Peyer's patch (tissue), 4 donors: ENCODE measurements around the gene RBM44. TPM values are rescaled to one million over a fixed set of nuclear protein-coding genes. Genes with fewer than 3 reads are reported as not detected.

Source experiments
- DNase-seq, 3 donors: peaks; one replicate each; pipeline ENCODE4 v3.0.0-alpha.2; 2017 to 2019
- H3K27ac ChIP-seq, 4 donors: fragments of 200-600 bp; sonication (generic); one replicate each; pipeline ENCODE4 v1.5.1; 2016 to 2019
- H3K27me3 ChIP-seq, 2 donors: fragments of 200-600 bp; sonication (generic); one replicate each; pipeline ENCODE4 v1.5.1; 2019
- H3K36me3 ChIP-seq, 3 donors: fragments of 200-600 bp; sonication (generic); one replicate each; pipeline ENCODE4 v1.5.1; 2016 to 2019
- H3K4me1 ChIP-seq, 4 donors: fragments of 200-600 bp; sonication (generic); one replicate each; pipeline ENCODE4 v1.5.1; 2016 to 2019
- H3K4me3 ChIP-seq, 4 donors: fragments of 200-600 bp; sonication (generic); 1 replicate in 3 of 4; 2 replicates in 1 of 4; pipeline ENCODE4 v1.5.1; 2016 to 2019; ENCODE audit warnings: mild to moderate bottlenecking in 1 of 4
- H3K9me3 ChIP-seq, 4 donors: fragments of 200-600 bp; sonication (generic); one replicate each; pipeline ENCODE4 v1.5.1; 2016 to 2019; ENCODE audit warnings: mild to moderate bottlenecking in 1 of 4
- POLR2A ChIP-seq, 2 donors: fragments of 450-650 bp; IDR thresholded peaks; one replicate each; pipeline ENCODE4 v1.5.1; 2017; ENCODE audit warnings: antibody characterized with exemption in 2 of 2, mild to moderate bottlenecking in 2 of 2, moderate library complexity in 2 of 2
- total RNA-seq, 4 donors: library from RNA; depleted of rRNA; stranded (reverse); fragments of >200 nt; gene quantifications; one replicate each; pipeline ENCODE4 v1.1.0, GENCODE V29; 2016
- TF ChIP-seq, protein P1 (sequence below), 6 experiments: fragments of 450-650 bp in 4 of 6; fragments of 200-600 bp in 2 of 6; sonication (generic) in 1 of 6; IDR thresholded peaks; one replicate each; pipeline ENCODE4 v1.5.1; 2017 to 2019; ENCODE audit warnings: antibody characterized with exemption in 6 of 6, mild to moderate bottlenecking in 3 of 6, moderate library complexity in 1 of 6

RBM44 gene
- total RNA-seq, 4 donors from 2014 or later = 0.38 to 2.5 (median 1.4) TPM

GRCh38 chr2:237754182-237754581, 44.4 kb upstream of the RBM44 start:
- peaks cover 0 to 97% (median 0%) of the 10 kb centered on the region in 3 donors for H3K36me3 ChIP-seq
- no peaks in the 10 kb centered on the region for H3K27me3 ChIP-seq
- H3K4me3 ChIP-seq = no peak overlapping the region
- no peak for DNase-seq
- H3K27ac ChIP-seq = no peak overlapping the region
- TF ChIP-seq, protein P1, sequence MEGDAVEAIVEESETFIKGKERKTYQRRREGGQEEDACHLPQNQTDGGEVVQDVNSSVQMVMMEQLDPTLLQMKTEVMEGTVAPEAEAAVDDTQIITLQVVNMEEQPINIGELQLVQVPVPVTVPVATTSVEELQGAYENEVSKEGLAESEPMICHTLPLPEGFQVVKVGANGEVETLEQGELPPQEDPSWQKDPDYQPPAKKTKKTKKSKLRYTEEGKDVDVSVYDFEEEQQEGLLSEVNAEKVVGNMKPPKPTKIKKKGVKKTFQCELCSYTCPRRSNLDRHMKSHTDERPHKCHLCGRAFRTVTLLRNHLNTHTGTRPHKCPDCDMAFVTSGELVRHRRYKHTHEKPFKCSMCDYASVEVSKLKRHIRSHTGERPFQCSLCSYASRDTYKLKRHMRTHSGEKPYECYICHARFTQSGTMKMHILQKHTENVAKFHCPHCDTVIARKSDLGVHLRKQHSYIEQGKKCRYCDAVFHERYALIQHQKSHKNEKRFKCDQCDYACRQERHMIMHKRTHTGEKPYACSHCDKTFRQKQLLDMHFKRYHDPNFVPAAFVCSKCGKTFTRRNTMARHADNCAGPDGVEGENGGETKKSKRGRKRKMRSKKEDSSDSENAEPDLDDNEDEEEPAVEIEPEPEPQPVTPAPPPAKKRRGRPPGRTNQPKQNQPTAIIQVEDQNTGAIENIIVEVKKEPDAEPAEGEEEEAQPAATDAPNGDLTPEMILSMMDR (IDR thresholded peaks at IDR 0.05) = no peak
- TF ChIP-seq POLR2A (IDR thresholded peaks at IDR 0.05) = no peak
- H3K4me1 ChIP-seq = no peaks in the 10 kb centered on the region
- no peaks in the 10 kb centered on the region for H3K9me3 ChIP-seq

DNA sequence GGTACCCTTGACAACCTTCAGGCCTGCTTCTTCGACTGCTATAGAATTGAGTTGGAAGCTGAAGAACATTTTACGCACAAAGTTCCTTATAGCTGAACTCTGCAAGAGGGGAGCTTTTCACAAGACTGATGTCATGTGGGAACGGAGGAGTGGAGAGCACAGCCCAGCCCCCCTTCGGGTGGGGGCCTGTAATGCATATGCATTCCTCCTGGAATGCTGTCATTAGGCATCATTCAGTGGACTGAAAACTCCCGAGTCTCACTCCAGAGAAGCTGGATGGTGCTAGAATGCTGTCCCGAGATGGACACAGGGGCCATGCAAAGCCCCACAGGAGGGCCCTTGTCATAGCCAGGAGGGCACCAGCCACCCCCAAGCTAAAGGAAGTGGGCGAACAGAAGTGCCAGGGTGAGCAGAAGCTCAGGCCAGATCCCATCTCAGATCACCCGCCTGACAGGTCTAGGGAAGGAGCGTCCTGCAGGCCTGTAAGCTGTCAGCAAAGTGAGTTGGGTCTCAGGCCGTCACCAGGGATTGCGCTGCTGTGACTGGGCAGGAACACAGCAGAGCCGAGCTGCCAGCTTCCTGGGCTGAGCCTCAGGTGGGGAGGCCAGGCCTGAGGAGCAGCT, 43.8 kb upstream of the RBM44 start:
- H3K27ac ChIP-seq = no peak overlapping the region
- no peaks in the 10 kb centered on the region for H3K4me1 ChIP-seq
- no peak overlapping the region for H3K4me3 ChIP-seq
- no peak for DNase-seq
- no peaks in the 10 kb centered on the region for H3K9me3 ChIP-seq
- no peaks in the 10 kb centered on the region for H3K27me3 ChIP-seq
- no peak for TF ChIP-seq POLR2A (IDR thresholded peaks at IDR 0.05)
- TF ChIP-seq, protein P1 (IDR thresholded peaks at IDR 0.05) = no peak
- peaks cover 0 to 97% (median 0%) of the 10 kb centered on the region in 3 donors for H3K36me3 ChIP-seq

DNA sequence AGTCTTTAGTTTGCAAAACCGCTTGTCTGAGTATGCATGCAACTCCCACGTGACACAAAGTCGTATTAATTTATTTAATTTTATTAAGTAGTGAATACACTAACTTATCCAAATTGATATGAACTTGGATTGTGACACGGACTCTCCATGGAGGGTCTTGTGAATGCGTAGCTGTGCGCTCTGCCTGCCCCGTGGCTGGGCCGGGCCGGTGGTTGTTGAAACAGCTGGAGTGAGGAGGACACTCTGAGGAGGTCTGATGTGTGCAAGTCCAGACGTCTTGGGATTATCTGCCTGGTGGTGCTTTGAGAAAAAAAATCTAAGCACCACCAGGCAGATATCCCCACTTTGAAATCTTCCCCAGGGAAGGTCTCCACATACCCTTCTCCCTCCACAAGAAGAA, 41.0 kb upstream of the RBM44 start:
- Histone ChIP-seq H3K27me3 (no peaks in the 10 kb centered on the region), H3K4me1 (no peaks in the 10 kb centered on the region), H3K36me3 (peaks cover 0 to 98% (median 0%) of the 10 kb centered on the region in 3 donors), H3K27ac (no peak overlapping the region), H3K9me3 (no peaks in the 10 kb centered on the region), H3K4me3 (no peak overlapping the region)
- no peak for DNase-seq
- TF ChIP-seq, protein P1 (IDR thresholded peaks at IDR 0.05) = no peak
- no peak for TF ChIP-seq POLR2A (IDR thresholded peaks at IDR 0.05)

DNA sequence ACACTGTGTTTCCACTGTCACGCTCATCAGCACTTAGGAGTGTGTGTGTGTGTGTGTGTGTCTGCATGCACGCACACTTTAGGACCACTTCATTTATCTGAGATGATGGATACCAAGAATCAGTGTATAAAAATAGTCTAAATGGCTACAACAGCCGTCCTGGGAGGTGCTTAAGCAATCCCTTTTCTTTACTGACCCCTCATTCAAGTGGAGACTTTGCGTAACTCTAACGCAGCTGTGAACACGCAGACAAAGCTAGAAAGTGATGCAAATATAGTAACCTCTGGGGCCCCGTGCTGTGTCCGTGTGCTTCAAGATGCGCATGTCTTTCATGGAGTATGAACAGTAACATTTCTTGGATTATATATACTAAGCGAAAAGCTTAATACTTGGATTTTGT, 40.4 kb upstream of the RBM44 start:
- no peak overlapping the region for H3K4me3 ChIP-seq
- H3K9me3 ChIP-seq = no peaks in the 10 kb centered on the region
- peaks cover 0 to 100% (median 0%) of the 10 kb centered on the region in 3 donors for H3K36me3 ChIP-seq
- no peaks in the 10 kb centered on the region for H3K4me1 ChIP-seq
- TF ChIP-seq, protein P1 (IDR thresholded peaks at IDR 0.05) = no peak
- TF ChIP-seq POLR2A (IDR thresholded peaks at IDR 0.05) = no peak
- no peaks in the 10 kb centered on the region for H3K27me3 ChIP-seq
- no peak for DNase-seq
- no peak overlapping the region for H3K27ac ChIP-seq

DNA sequence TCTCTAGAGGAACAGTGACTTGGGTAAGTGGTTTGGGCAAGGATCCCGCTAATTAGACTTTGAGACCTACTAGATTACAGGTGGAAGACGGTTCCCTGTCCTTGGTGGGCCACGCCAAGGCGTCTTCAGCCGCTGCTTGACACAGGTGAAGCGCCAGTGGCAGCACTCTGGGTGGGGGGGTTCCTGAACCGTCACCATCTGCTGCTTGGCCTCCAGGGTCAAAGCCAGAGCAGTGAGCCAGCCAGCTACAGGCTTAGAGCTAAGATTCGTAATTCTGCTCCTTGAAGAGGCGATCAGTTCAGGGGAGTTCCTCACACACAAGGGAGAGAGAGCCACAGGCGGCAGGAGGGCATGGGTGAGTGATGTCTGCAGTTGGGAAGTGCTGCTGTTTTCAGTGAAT, 39.4 kb upstream of the RBM44 start:
- Histone ChIP-seq H3K4me3 (no peak overlapping the region), H3K4me1 (no peaks in the 10 kb centered on the region), H3K9me3 (no peaks in the 10 kb centered on the region), H3K27me3 (no peaks in the 10 kb centered on the region), H3K27ac (no peak overlapping the region), H3K36me3 (peaks cover 0 to 97% (median 0%) of the 10 kb centered on the region in 3 donors)
- TF ChIP-seq, protein P1 (IDR thresholded peaks at IDR 0.05) = no peak
- TF ChIP-seq POLR2A (IDR thresholded peaks at IDR 0.05) = no peak
- DNase-seq = no peak
